HG02884 (cell line): ENCODE data around the gene INPP4A.
A peak's percentile ranks its signal among the peaks of the same experiment; 100 is the strongest.
"Not testable (repeated sequence)": the region's sequence is repeated elsewhere in the genome, so short reads cannot be mapped to it uniquely, and the experiment has no call there.

Source experiments
- ATAC-seq: cut with Tn5 transposase; IDR thresholded peaks from one replicate; pipeline ENCODE4 v1.9.1; 2021; ENCODE audit warnings: mild to moderate bottlenecking, moderate library complexity; ENCODE audit not compliant: unreplicated experiment

Gene INPP4A

DNA sequence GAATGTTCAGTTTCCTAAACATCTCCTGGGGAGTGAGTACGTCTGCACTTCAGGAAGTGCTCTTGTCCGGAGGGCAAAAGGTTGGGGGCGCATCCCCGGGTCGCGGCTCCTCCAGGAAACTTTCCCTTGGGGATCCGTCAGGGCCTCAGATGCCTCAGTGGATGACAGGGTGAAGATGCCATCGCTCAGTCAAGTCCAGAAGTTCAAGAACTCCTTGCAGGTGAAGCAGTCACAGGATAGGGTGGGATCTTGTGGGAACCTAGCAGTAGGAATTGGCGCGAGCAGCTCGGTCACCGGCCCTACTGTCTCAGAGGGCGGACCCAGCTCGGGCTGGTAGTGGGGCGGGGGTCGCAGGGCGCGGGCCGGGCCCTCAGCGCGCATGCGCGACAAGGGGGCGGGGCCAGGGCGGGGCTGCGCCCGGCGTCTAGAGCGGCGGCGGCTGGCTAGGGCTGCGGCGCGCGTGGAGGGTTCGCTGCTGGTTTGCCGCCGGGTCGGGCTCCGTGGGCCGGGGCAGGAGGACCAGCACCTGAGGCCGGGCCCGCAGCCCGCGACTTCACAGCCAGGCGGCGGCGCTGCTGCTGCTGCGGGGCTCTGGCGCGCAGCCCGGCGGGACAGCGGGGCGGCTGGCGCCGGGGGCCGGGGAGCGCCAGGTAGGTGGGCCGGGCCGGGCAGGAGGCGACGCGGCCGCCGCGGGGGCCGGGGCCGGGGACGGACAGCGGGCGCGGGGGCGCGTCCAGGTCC, at the start of gene INPP4A:
INPP4A (plus strand) TSS at position 423 of the 741 bp plus-strand sequence. CDS start 75,191 bp downstream, outside the sequence.
- ATAC-seq: peak; percentile 75

DNA sequence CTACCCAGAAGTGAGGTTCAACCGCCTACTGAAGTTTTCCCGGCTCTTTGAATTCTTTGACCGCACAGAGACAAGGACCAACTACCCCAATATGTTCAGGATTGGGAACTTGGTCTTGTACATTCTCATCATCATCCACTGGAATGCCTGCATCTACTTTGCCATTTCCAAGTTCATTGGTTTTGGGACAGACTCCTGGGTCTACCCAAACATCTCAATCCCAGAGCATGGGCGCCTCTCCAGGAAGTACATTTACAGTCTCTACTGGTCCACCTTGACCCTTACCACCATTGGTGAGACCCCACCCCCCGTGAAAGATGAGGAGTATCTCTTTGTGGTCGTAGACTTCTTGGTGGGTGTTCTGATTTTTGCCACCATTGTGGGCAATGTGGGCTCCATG, 48.7 kb upstream of the INPP4A start:
- no peak for ATAC-seq

DNA sequence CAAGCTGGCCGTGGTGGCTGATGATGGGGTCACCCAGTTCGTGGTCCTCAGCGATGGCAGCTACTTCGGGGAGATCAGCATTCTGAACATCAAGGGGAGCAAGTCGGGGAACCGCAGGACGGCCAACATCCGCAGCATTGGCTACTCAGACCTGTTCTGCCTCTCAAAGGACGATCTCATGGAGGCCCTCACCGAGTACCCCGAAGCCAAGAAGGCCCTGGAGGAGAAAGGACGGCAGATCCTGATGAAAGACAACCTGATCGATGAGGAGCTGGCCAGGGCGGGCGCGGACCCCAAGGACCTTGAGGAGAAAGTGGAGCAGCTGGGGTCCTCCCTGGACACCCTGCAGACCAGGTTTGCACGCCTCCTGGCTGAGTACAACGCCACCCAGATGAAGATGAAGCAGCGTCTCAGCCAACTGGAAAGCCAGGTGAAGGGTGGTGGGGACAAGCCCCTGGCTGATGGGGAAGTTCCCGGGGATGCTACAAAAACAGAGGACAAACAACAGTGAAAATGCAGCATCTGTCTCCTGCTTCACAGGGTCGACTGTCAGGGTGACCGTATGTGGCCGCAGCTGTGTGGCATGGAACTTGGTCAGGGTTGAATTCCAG, 47.8 kb upstream of the INPP4A start:
- no peak for ATAC-seq

DNA sequence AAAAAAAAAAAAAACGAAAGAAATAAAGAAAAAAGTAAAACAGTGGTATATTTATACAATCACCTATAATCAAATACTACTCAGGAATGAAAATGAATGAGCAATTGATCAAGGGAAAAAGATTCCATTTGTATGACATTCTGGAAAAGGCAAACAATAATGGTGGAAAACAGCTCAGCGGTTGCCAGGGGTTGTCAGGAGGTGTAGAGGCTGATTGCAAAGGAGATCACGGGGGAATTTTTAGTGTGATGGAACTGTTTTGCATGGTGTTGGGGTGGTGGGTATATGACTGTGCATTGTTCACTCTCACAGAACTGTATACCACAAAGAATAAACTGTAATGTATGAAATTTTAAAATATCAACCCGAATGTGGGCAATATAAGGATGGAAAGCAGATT, 45.5 kb upstream of the INPP4A start:
- no peak for ATAC-seq

DNA sequence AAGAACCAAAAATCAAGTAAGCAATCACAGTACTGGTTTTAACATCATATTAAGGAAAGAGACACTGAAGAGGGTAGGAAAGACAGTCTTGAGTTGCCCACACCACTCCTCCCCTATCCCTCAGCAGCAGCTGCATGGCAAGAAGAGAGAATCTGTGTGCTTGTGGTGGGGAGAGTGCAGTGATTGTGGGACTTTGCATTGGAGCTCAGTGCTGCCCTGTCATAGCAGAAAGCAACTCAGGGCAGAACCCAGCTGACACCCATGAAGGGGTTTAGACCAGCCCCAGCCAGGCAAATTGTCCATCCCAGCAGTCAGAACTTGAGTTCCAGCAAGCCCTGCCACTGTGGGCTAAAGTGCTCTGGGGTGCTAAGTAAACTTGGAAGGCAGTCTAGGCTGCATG, 40.8 kb upstream of the INPP4A start:
- ATAC-seq: no peak

DNA sequence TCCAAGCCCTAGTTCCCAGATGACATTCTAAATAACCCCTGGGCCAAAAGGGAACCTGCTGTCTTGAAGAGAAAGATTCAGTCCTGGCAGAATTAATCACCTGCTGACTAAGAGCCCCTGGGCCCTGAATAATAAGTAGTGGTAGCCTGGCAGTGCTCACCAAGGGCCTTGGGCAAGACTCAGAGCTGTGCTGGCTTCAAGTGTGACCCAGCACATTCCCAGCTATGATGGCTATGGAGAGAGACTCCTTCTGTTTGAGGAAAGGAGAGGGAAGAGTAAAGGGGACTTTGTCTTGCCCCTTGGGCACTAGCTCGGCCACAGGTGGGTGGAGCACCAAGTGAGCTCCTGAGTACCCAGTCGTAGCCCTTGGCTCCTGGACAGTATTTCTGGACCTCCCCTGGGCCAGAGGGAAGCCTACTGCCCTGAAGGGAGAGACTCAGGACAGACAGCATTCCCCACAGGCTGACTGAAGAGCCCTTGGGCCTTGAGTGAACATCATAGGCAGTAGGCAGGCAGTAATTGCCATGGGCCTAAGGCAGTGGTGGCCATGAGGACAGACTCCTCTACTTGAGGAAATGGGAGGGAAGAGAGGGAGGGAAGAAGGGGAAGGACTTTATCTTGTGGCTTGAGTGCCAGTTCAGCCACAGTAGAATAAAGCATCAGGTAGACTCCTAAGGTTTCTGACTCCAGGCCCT, 40.0 kb upstream of the INPP4A start:
- no peak for ATAC-seq

DNA sequence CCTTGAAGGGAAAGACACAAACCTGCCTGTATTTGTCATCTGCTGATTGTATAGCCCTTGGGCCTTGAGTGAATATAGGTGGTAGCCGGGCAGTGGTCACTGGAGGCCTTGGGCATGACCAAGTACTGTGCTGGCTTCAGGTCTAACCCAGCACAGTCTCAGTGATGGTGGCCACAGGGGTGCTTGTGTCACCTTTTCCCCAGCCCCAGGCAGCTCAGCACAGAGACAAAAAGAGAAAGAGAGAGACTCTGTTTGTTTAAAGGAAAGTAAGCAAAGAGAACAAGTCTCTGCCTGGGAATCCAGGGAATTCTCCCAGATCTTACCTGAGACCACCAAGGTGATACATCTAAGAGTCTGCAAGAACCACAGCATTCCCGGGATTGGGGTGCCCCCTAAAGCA, 39.4 kb upstream of the INPP4A start:
- no peak for ATAC-seq

DNA sequence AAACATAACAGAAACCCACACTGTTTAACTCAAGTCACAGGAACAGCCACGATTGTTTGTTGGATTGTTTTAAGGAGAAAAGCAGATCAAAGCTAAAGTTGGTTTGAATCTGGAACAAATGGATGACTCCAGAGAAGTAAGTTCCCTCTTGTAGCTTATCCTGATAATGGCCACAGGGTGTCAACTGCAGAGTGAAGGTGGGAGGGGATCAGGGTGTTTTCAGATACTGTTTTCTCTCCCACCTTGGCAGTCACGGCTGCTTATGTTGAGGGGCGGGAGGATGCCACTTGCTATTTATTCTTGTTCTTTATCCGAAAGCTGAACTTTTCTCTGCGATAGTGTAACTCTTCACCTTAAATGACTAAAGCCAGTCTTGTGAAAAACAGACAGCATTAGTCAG, 36.5 kb upstream of the INPP4A start:
- no peak for ATAC-seq

DNA sequence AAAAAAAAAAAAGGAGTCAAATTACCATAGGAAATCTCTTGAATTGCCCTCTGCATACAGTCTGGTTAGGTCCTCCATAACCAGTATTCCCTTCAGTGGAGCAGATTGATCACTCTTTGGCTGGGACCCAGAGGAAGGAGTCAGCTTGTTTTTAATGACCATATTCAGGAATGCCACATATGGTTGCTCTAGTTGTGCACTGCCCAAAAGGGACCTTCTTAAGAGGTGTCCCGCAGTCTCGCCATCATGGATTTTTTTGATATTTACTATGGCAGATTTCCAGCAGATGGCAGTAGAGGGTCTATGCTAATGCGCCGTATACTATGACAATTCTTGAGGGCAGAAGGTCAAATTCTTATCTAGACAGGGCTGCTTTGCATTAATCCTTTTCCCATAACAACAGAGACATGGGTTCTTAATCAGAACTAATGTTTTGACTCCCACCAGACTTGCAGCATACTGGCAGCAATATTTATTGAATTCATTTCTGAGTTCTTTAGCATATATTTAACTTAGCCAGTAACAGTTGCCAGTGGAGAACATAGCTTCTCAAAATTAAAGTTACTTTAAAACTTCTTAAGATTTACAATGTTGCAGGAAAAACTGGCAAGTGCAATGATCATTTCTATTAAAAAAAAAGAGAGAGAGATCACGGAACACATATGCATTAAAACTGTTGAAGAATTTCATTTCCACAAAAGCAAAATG, 31.8 kb upstream of the INPP4A start:
- no peak for ATAC-seq

DNA sequence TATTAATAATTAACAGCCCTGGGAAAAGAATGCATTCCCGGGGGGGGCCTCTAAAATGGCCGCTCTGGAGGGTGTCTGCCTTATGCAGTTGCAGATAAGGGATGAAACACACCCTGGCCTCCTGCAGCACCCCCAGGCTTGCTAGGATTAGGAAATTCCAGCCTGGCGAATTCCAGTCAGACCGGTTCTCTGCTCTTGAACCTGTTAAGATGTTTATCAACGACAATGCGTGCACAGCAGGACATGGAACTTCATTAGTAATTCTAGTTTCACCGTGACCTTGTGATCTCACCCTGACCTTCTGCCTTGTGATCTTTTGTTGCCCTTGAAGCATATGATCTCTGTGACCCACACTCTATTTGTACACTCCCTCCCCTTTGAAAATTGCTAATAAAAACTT, 30.4 kb upstream of the INPP4A start:
- not testable (repeated sequence) for ATAC-seq

DNA sequence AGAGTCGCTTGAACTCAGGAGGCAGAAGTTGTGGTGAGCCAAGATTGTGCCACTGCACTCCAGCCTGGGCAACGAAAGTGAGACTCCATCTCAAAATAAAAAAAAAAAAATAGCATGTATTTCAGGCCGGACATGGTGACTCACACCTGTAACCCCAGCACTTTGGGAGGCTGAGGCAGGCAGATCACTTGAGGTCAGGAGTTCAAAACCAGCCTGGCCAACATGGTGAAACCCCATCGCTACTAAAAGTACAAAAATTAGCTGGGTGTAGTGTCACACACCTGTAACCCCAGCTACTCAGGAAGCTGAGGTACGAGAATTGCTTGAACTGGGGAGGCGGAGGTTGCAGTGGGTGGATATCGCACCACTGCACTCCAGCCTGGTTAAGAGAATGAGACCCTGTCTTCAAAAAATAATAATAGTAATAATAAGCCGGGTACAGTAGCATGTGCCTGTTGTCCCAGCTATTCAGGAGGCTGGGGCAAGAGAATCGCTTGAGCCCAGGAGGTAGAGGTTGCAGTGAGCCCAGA, 28.9 kb upstream of the INPP4A start:
- not testable (repeated sequence) for ATAC-seq

DNA sequence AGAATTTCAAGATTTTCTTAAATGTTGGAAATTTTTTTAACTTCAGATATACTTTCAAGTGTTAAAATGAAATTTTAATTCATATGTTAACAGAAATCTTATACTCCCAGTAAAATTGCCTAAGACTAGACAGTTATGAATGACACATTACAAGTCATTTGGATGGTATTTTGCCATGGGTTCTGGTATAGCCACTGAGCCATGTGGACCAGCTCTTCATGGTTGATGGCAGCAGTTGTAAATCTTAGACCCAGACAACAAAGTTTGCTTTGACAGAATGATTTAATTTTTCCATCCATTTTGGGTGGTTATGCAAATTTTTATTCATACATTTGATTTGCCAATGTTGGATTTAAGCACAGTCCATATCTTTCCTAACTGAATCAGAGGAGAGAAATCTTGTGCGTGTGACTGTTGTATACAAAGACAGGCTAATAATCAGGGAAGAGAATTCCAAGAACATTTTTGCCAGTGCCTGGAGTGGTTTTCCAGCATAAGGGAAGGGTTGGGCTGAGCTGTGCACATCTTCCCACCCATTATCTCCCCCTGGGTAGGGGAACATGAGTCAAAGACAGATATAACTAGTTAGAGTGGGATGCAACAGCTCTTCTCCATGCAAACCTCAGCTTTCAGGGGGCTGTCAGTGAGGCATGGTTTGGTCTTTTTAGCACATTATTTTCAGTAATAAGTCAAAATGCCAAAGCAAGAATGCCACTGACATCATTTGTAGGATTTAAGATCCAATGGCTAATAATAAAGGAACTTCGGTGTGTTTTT, 28.1 kb upstream of the INPP4A start:
- ATAC-seq: no peak

DNA sequence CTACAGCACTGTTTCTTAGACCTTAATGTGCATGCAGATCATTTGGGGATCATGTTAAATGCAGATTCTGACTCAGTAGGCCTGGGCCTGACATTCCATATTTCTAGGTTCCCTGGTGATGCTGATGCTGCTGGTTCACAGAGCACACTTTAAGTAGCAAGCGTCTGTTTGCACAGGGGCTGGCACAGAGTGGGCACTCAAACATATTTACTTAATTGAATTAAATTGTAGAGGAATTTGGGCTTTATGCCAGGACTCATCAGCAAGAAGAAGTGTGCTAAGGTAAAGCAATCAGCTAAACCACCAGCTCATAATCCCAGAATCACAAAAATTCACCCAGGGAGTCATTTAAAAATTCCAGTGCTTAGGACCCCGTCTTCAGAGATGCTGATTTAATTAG, 25.1 kb upstream of the INPP4A start:
- no peak for ATAC-seq

DNA sequence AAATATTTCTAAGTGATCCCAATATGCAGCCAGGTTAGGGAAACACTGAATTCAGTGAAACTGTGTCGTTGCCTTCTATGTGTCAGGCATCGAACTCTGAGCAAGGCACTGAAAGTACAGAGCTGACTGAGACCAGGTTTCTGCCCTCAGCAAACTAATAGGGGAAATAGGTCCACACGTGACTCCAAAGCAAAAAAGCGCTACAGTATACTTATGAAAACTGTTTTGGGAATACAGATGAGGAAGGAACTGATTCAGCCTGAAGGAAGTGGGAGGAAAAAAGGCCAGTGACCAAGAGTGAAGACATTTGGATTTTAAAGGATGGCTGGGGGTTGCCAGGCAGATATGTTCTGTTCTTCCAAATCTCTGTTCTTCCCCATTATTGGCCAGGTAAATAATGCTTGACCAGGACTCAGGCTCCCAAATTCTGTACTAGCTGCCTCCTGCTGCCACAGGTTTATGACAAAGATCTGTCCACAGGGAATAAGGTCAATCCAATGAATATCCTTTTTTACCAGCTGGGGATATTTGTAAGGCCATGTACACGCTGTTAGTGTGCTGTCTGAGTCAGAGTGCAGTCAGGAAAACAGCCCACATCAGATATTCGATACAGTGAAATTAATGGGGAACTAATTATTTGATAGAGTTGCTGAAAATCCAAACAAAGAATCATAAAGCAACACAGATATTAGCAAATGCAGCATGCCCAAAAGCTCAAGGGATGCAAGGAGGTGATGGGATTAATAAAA, 24.5 kb upstream of the INPP4A start:
- ATAC-seq: no peak

DNA sequence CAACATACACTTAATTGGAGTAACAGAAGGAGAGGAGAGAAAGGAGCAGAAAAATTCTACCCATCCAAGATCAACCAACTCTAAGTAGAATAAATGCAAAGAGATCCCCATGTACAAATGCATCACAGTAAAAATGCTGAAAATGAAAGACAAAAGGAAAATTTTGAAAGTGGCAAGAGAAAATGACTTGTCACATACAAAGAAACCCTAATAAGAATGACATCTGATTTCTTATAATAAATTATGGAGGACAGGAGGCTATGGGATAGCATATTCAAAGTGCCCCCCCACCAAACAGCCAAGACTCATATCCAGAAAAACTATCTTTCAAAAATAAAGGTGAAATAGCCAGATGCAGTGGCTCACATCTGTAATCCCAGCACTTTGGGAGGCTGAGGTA, 22.2 kb upstream of the INPP4A start:
- no peak for ATAC-seq

DNA sequence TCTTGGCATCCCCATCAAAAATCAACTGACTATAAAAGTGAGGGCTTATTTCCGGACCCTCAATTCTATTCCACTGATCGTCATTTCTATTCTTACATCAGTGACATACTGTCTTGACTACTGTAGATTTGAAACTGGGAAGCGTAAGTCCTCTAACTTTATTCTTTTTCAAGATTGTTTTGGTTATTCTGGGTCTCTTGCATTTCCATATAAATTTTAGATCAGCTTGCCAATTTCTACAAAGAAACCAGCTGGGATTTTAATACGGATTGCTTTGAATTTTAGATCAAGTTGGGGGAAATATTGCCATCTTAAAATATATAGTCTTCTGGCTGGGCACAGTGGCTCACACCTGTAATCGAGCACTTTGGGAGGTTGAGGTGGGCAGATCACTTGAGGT, 17.9 kb upstream of the INPP4A start:
- ATAC-seq: no peak

DNA sequence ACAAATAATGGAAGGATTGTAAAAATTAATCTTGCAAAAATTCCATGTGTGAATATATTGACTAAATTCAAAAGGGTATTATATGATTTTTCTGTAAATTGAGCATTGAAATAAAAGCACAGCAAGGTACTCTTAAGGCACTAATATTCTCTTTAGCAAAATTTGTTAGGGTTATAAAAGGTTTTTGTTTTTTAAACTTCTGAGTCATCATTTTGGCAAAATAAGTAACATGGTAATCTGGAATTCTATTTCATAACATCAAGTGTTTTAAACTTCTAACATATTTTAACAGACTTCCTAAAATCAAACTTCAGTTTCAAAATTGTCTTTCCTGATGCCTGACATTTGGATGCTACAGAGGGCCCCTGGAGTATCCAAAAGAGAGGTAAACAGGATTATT, 12.5 kb upstream of the INPP4A start:
- ATAC-seq: no peak

DNA sequence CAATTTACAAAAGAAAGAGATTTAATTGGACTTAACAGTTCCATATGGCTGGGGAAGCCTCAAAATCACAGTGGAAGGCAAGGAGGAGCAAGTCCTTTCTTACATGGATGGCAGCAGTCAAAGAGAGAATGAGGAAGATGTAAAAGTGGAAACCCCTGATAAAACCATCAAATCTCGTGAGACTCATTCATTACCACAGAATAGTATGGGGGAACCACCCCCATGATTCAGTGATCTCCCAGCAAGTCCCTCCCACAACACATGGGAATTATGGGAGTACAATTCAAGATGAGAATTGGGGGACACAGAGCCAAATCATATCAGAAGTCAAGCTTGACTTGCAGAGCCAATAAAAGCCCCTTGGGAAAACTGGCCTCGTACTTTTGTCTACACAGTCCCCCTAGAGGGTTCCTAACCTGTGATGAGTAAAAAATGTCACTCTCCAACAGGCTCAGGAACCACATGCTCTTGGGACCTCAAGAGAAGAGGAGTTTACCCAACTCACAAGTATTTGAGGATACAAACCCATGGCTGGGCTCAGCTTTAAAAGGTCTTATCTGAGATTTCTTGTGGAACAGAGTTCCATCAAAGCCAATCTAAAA, 11.2 kb upstream of the INPP4A start:
- no peak for ATAC-seq

DNA sequence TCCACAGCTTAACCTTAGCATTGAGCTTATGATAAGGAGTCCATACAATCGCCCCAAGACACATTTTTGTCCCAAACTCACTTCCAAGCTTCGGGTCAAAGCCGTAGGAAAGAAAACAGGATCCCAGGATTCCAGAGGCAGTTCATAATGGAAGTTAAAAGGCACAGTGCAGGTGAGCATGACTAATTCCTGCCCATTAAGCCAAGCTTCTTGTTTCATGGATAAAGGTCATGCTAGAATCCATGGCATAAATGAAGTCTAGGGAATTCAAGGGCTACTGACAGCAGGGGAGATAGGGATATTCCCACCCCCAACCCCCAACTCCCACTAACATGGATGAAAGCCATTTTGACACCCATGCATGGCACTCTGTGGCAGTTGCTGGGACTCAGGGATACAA, 10.2 kb upstream of the INPP4A start:
- no peak for ATAC-seq
